Left ventricle myocardium superior (tissue), 1 donor: ENCODE measurements around the gene ELP2. TPM values are rescaled to one million over a fixed set of nuclear protein-coding genes. Genes with fewer than 3 reads are reported as not detected.
"Not testable (repeated sequence)": the region's sequence is repeated elsewhere in the genome, so short reads cannot be mapped to it uniquely, and the experiment has no call there.

Experiments used
- ATAC-seq: fragments of 200-7000 bp; cut with Tn5 transposase; one replicate; pipeline ENCODE4 v1.9.1; 2020; ENCODE audit warnings: mild to moderate bottlenecking, moderate library complexity
- DNase-seq: peaks from one replicate; pipeline ENCODE4 v3.0.0-alpha.2; 2020
- intact Hi-C: fragments of 100-400 bp; cut with micrococcal nuclease; formaldehyde crosslinking; loops from one replicate; pipeline ENCODE4 v1.11.0; 2022
- long read RNA-seq: library from polyadenylated mRNA; unstranded; transcript quantifications from one replicate; pipeline ENCODE4 v2.0.0, GENCODE V29; 2021
- total RNA-seq: library from RNA; stranded (reverse); fragmentation: NEBNext Ultra II Directional; extraction: Animal tissue kit (Norgen Biotek cat#: 25700); gene quantifications from one replicate; pipeline ENCODE4 v1.2.1, GENCODE V29; 2021
- donor health status: DM: no; HTN: yes; CAD: no; lungs with severe emphysema.

Gene ELP2, protein sequence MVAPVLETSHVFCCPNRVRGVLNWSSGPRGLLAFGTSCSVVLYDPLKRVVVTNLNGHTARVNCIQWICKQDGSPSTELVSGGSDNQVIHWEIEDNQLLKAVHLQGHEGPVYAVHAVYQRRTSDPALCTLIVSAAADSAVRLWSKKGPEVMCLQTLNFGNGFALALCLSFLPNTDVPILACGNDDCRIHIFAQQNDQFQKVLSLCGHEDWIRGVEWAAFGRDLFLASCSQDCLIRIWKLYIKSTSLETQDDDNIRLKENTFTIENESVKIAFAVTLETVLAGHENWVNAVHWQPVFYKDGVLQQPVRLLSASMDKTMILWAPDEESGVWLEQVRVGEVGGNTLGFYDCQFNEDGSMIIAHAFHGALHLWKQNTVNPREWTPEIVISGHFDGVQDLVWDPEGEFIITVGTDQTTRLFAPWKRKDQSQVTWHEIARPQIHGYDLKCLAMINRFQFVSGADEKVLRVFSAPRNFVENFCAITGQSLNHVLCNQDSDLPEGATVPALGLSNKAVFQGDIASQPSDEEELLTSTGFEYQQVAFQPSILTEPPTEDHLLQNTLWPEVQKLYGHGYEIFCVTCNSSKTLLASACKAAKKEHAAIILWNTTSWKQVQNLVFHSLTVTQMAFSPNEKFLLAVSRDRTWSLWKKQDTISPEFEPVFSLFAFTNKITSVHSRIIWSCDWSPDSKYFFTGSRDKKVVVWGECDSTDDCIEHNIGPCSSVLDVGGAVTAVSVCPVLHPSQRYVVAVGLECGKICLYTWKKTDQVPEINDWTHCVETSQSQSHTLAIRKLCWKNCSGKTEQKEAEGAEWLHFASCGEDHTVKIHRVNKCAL
- total RNA-seq: 59.5 TPM
- long read RNA-seq, full-length matches to known transcripts: 107 of 124 reads
- long read RNA-seq, partial matches to known transcripts: 3 of 124 reads
- long read RNA-seq, other reads (novel, unspliced or antisense): 14 of 124 reads

DNA sequence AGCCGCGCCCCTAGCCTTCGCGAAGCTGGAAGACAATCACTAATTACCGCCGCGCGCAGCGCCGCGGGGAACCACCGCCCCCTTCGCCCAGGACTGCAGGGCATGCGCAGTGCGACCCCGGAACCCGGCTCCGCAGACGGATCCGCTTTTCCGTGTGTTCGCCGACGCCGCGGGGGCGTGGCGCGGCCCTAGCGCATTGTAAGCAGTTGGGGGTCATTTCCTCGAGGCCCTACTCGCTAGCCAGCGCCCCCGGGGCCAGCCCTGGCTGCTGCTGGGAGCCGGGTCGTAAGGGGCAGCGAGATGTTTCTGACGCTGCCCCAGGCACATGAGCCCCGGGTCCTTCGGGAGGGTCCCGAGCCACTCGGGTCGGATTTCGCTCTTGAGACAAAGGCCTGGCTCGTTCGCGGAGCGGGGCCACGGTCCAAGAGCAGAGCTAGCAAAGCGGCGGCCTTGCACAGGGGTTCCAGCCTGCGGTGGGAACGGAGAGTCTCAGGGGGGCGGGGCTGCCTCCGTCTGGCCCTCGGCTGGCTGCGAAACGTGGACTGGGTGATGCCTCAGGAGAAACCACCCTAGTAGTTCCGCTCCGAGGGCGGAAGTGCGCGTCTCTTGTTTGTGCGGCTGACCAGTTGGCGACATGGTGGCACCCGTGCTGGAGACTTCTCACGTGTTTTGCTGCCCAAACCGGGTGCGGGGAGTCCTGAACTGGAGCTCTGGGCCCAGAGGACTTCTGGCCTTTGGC lies at the start of gene ELP2, which contains the start of gene SLC39A6:
ELP2 (plus strand) TSS at position 600 of the 739 bp plus-strand sequence; CDS start at position 635, 35 bp downstream.
SLC39A6 (minus strand) TSS at position 41 of the 739 bp plus-strand sequence. CDS start 2,333 bp downstream, outside the sequence.
- DNase-seq (peak; percentile 98), ATAC-seq (peak; percentile 98)
- intact Hi-C loops: no loop called here

- DNase-seq, ATAC-seq, intact Hi-C loops: not testable (repeated sequence)
Measured at GRCh38 chr18:36081118-36081517, 48.6 kb upstream of the ELP2 start.

- ATAC-seq: no peak
- intact Hi-C loops: no loop called here
- DNase-seq: no peak
Measured at GRCh38 chr18:36083729-36084128, 46.0 kb upstream of the ELP2 start.

DNA sequence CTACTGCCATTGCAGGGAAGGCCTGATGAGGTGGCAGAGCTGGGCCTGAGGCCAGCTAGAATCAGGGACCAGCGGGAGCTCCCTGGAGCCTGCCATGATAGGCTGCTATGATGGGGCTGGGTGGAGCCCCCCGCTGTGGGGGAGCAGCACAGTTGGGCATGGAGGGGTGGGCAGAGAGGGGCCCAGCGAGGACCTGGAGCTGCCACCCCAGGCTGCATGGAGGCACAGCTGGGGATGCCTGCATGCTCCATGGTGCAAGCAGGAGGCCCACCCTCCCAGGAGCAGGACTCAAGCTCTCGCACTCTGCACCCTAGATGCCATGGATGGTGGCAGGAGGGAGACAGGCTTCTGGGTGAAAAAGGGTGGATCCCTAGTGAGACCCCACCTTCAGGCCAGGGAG lies 44.5 kb upstream of the ELP2 start:
- intact Hi-C loops: no loop called here
- ATAC-seq: no peak
- no peak for DNase-seq

DNA sequence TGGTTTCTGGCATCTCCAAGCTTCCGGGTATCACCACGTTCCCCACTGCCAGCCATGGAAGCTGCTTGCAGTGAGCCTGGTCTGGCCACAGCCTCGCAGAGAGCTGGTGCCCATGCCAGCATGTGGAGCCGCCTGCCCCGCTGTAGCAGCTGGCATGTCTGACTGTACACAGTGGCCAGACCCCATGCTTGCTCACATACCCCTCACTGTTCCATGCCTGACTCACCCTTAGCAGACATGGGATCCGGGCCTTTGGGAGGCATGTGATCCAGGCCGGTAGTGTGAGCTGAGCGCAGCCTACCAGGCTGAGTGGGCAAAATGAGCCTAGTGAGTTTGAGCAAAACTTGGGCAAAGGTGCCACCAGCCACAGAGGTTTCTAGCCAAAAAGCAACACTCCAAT lies 43.5 kb upstream of the ELP2 start:
- ATAC-seq: no peak
- DNase-seq: no peak
- intact Hi-C loops: no loop called here

DNA sequence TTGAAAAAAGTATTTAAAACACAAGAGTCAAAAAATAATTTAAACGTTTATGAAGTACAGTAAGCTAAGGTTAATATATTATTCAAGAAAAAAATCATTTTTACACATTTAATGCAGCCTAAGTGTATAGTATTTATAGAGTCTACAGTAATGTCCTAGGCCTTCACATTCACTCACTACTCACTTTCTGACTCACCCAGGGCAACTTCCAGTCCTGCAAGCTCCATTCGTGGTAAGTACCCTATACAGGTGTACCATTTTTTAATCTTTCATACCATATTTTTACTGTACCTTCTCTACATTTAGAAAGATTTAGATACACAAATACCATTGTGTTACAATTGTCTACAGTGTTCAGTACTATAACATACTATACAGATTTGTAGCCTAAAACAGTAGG lies 41.4 kb upstream of the ELP2 start:
- intact Hi-C loops: no loop called here

GRCh38 chr18:36089001-36089400 lies 40.7 kb upstream of the ELP2 start:
- intact Hi-C loops: no loop called here
- ATAC-seq: no peak

More for the DNA sequence above, 41.4 kb upstream of the ELP2 start:
- no peak for ATAC-seq
- DNase-seq: no peak

DNA sequence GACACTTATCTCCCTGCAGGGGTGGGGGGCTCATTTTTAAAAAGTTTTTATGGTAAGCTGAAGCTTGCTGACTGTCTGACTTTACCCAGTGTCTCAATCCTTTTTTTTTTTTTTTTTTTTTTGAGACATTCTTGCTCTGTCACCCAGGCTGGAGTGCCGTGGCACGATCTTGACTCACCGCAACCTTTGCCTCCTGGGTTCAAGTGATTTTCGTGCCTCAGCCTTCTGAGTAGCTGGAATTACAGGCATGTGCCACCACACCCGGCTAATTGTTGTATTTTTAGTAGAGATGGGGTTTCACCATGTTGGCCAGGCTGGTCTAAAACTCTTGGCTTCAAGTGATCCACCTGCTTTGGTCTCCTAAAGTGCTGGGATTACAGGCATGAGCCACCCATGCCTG lies 37.6 kb upstream of the ELP2 start:
- ATAC-seq, DNase-seq, intact Hi-C loops: not testable (repeated sequence)

More at GRCh38 chr18:36089001-36089400, 40.7 kb upstream of the ELP2 start:
- DNase-seq: no peak

DNA sequence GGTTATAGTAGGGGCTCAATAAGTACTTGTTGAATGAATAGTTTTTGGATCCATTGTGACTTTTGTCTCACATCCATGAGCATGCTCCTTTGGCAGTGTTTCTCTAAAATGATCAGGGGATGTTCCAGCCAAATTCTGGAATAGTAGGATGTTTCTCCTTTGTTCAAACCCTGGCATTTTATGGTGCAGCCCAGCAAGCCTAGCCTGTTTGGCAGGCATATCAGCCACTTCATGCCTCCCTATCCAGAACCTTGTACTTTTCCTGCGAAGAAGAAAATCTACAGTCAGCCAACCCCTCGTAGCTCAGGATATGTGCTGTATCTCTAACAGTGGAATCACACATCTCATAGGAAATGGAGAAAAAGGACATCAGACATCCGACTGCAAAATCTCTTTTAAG lies 35.3 kb upstream of the ELP2 start:
- intact Hi-C loops: no loop called here
- DNase-seq: no peak
- no peak for ATAC-seq

DNA sequence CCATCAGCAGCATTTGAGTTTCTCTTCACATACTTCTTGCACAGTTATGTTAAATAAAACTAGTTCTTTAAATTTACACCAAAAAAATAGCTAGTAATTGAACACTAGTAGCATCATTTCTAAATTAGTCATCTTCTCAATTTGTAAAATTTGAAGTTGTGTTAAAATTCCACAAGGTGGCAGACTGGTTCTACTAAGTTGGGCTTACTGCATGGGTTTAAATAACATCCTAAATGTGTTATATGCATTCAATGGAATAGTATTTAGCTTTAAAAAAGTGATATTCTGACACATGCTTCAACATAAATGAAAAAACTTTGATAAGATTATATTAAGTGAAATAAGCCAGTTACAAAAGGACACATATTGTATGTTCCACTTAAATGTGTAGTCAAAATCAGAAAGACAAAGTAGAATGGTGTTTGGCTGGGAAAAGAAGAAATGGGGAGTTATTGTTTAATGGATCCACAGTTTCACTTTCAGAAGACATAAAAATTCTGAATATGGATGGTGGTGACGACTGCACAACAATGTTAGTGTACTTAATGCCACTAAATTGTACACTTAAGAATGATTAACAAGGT lies 33.7 kb upstream of the ELP2 start:
- intact Hi-C loops: loop anchor here (2.0 kb wide), 1 partner anchor 189 kb away; no protein-coding TSS in a partner anchor
- ATAC-seq (no peak), DNase-seq (no peak)

DNA sequence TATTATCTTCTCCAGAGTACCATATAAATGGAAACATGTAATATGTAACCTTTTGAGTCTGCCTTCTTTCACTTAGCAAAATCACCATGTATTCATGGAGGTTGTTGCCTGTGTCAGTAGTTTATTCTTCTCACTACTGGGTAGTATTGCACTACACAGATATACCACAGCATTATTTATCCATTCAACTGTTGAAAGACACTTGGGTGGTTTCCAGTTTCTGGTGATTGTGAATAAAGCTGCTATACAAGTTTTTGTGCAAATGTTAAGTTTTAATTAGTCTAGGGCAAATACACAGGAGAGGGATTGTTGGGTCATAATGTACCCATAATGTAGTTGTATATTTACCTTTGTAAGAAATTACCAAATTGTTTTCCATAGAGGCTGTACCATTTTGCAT lies 32.7 kb upstream of the ELP2 start:
- DNase-seq: no peak
- ATAC-seq: no peak
- intact Hi-C loops: loop anchor here (2.0 kb wide), 1 partner anchor 188 kb away; no protein-coding TSS in a partner anchor

DNA sequence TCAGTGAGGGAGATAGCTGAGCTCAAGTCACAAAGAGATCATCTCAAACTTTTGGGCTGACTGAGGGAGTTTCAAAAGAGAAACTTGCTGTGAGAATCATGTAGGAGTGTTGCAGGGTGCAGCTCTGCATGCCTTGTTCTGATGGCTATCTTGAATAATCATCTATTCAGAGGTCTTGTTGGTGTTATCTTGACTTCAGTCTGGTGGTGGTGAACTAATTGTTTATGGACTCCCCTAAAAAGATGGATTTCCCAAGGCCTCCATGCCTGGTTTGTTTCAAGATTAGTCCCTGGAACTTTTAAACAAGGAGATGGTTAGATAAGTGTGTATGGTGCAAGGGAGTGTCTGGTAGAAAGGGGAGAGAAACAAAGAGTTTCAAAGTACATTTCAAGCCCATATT lies 30.4 kb upstream of the ELP2 start:
- intact Hi-C loops: no loop called here
- DNase-seq (no peak), ATAC-seq (no peak)

GRCh38 chr18:36101943-36102342 lies 27.8 kb upstream of the ELP2 start:
- ATAC-seq: no peak
- DNase-seq: no peak
- intact Hi-C loops: no loop called here

DNA sequence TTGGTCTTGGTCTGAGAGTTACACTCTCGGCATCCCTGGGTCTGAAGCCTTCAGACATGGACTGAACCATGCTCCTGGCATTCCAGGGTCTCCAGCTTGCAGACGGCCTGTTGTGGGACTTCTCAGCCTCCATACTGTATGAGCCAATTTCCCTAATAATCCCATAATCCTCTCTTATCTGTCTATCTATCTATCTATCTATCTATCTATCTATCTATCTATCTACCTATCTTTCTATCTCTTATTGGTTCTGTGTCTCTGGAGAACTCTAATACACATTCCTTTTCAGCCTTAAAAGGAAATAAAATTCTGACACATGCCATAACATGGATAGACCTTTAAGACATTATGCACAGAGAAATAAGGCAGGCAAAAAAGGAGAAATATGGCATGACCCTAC lies 24.9 kb upstream of the ELP2 start:
- ATAC-seq: no peak
- DNase-seq: no peak
- intact Hi-C loops: no loop called here

DNA sequence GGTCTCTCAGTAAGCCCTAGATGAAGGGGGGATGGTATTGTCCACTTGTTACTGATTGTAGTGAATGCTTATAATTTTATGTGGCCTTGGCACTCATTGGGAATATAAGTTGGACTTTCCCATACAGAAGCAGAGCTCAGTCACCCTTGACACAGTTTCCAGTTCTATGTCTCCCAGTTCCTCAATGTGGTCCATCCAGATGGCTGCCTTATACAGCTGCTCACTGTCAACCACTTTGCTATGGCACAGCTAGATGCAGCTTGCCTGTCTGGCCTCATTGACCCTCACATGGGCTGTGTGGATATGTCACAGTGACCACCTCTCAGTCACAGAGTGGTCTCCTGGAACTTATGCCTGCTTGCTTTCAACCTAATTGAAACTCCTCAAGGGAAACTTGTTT lies 22.2 kb upstream of the ELP2 start:
- no peak for DNase-seq
- intact Hi-C loops: no loop called here
- no peak for ATAC-seq

- DNase-seq: no peak
- ATAC-seq: no peak
- intact Hi-C loops: no loop called here
Measured at GRCh38 chr18:36108196-36108595, 21.5 kb upstream of the ELP2 start.

DNA sequence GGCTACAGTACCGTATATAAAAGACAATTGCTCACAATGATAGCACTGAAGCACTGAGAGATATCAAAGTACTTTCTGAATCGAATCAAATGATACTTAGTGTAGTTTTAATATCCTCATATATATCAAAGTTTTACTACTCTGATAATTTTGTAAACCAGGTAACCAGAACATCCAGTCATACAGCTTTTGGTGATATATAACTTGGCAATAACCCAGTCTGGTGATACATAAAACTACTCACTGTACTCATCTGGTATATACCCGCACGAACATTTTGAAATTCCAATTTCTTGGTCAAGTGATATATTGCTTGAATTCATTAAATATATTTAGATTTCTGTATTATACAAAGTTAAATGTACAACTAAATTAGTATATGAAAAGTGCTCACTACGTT lies 21.1 kb upstream of the ELP2 start:
- DNase-seq (no peak), ATAC-seq (no peak)
- intact Hi-C loops: no loop called here

DNA sequence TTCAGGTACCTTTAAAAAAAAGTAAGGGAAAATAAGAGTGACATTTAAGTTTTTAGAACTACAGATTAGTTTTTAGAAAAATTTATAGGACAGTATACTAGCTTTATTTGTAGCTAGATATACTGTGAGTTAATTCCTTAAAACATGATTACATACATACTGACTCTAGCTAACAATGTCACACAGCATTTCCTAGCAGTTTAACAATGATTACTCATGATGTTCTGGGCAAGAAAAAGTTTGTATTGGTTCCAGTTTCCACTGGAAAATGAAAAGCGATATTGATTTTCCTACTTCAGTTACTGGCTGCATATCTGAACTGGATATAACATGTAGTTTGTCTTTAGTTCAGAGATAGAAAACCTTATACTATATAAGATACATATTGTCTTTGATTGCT lies 20.0 kb upstream of the ELP2 start:
- ATAC-seq (no peak), DNase-seq (no peak)
- intact Hi-C loops: no loop called here

DNA sequence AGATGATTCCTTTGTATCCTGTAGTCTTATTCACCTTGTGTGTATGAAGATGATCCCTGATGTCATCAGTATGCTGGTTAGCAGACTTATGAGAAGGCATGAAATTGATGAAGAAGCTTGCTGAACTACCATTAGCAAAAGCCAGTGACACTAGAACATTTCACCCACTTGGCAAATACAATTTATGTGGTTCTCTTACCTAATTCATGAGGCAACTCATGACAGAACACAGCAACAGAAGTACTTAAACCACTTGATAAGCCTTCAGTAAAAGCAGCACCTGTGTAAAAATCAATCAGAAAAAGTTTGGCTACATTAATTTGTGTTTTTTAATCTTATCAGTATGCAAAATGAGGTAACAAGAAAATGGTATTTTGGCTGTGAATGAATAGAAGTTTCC lies 17.4 kb upstream of the ELP2 start:
- DNase-seq: no peak
- no peak for ATAC-seq
- intact Hi-C loops: no loop called here
